Stimulated activated memory B cell treated with anti-CD40 and anti-IgM and Interleukin-4, amounts not matched to agents 10 μg/mL and 1 μg/mL and 100 μg/mL, for 72 hours (primary cell): ENCODE data around the gene GRB10.
"Not testable (repeated sequence)": the region's sequence is repeated elsewhere in the genome, so short reads cannot be mapped to it uniquely, and the experiment has no call there.

ENCODE experiments used
- ATAC-seq: fragments of 150-1000 bp; cut with Tn5 transposase; 2 replicates; pipeline ENCODE4 v1.10.0; 2021
- H3K27ac Mint-ChIP-seq: one replicate; pipeline ENCODE4 v1.8.0; 2022; ENCODE audit warnings: mild to moderate bottlenecking, mixed read lengths
- H3K27me3 Mint-ChIP-seq: one replicate; pipeline ENCODE4 v1.8.0; 2022; ENCODE audit warnings: mixed read lengths
- H3K36me3 Mint-ChIP-seq: one replicate; pipeline ENCODE4 v1.8.0; 2022; ENCODE audit warnings: mixed read lengths
- H3K4me1 Mint-ChIP-seq: one replicate; pipeline ENCODE4 v1.8.0; 2022; ENCODE audit warnings: mixed read lengths
- H3K4me3 Mint-ChIP-seq: one replicate; pipeline ENCODE4 v1.8.0; 2022; ENCODE audit warnings: mild to moderate bottlenecking, moderate library complexity, mixed read lengths
- H3K9me3 Mint-ChIP-seq: one replicate; pipeline ENCODE4 v1.8.0; 2022; ENCODE audit warnings: mixed read lengths

The GRB10 gene

GRCh38 chr7:50558294-50559053, 224.2 kb downstream of the GRB10 start:
- peaks cover 48% of the 10 kb centered on the region for H3K27me3 Mint-ChIP-seq
- no peak overlapping the region for H3K27ac Mint-ChIP-seq
- H3K4me1 Mint-ChIP-seq: no peaks in the 10 kb centered on the region
- ATAC-seq: no peak
- no peak overlapping the region for H3K4me3 Mint-ChIP-seq
- H3K36me3 Mint-ChIP-seq: no peaks in the 10 kb centered on the region
- H3K9me3 Mint-ChIP-seq: no peaks in the 10 kb centered on the region

GRCh38 chr7:50557099-50557498, 225.6 kb downstream of the GRB10 start:
- peaks cover 45% of the 10 kb centered on the region for H3K27me3 Mint-ChIP-seq

GRCh38 chr7:50556247-50556991, 226.3 kb downstream of the GRB10 start:
- no peak overlapping the region for H3K27ac Mint-ChIP-seq
- H3K36me3 Mint-ChIP-seq: no peaks in the 10 kb centered on the region
- H3K4me3 Mint-ChIP-seq: no peak overlapping the region
- H3K4me1 Mint-ChIP-seq: no peaks in the 10 kb centered on the region
- no peak for ATAC-seq
- H3K9me3 Mint-ChIP-seq: no peaks in the 10 kb centered on the region
- peaks cover 39% of the 10 kb centered on the region for H3K27me3 Mint-ChIP-seq

More at GRCh38 chr7:50557099-50557498, 225.6 kb downstream of the GRB10 start:
- Mint-ChIP-seq H3K36me3 (no peaks in the 10 kb centered on the region), H3K27ac (no peak overlapping the region), H3K9me3 (no peaks in the 10 kb centered on the region), H3K4me3 (no peak overlapping the region), H3K4me1 (no peaks in the 10 kb centered on the region)
- ATAC-seq: no peak

GRCh38 chr7:50555594-50556140, 227.0 kb downstream of the GRB10 start:
- ATAC-seq: no peak
- no peak overlapping the region for H3K27ac Mint-ChIP-seq
- H3K4me1 Mint-ChIP-seq: no peaks in the 10 kb centered on the region
- H3K9me3 Mint-ChIP-seq: no peaks in the 10 kb centered on the region
- H3K36me3 Mint-ChIP-seq: no peaks in the 10 kb centered on the region
- H3K27me3 Mint-ChIP-seq: peaks cover 39% of the 10 kb centered on the region
- no peak overlapping the region for H3K4me3 Mint-ChIP-seq

- peaks cover 39% of the 10 kb centered on the region for H3K27me3 Mint-ChIP-seq
- H3K36me3 Mint-ChIP-seq: no peaks in the 10 kb centered on the region
- no peak overlapping the region for H3K27ac Mint-ChIP-seq
- no peak for ATAC-seq
- H3K4me3 Mint-ChIP-seq: no peak overlapping the region
- H3K4me1 Mint-ChIP-seq: no peaks in the 10 kb centered on the region
- no peaks in the 10 kb centered on the region for H3K9me3 Mint-ChIP-seq
Measured at GRCh38 chr7:50554431-50555322, 228.0 kb downstream of the GRB10 start.

GRCh38 chr7:50553973-50554372, 228.7 kb downstream of the GRB10 start:
- H3K27me3 Mint-ChIP-seq: peaks cover 35% of the 10 kb centered on the region
- no peak overlapping the region for H3K27ac Mint-ChIP-seq
- H3K36me3 Mint-ChIP-seq: no peaks in the 10 kb centered on the region
- no peak for ATAC-seq
- H3K4me3 Mint-ChIP-seq: no peak overlapping the region
- H3K4me1 Mint-ChIP-seq: no peaks in the 10 kb centered on the region
- no peaks in the 10 kb centered on the region for H3K9me3 Mint-ChIP-seq

GRCh38 chr7:50552921-50553320, 229.8 kb downstream of the GRB10 start:
- no peaks in the 10 kb centered on the region for H3K36me3 Mint-ChIP-seq
- no peak overlapping the region for H3K4me3 Mint-ChIP-seq
- peaks cover 26% of the 10 kb centered on the region for H3K27me3 Mint-ChIP-seq

GRCh38 chr7:50552139-50552538, 230.6 kb downstream of the GRB10 start:
- Mint-ChIP-seq H3K9me3 (no peaks in the 10 kb centered on the region), H3K4me1 (no peaks in the 10 kb centered on the region), H3K27ac (no peak overlapping the region), H3K27me3 (peaks cover 25% of the 10 kb centered on the region), H3K36me3 (no peaks in the 10 kb centered on the region), H3K4me3 (no peak overlapping the region)
- no peak for ATAC-seq

More at GRCh38 chr7:50552921-50553320, 229.8 kb downstream of the GRB10 start:
- Mint-ChIP-seq H3K9me3 (no peaks in the 10 kb centered on the region), H3K27ac (no peak overlapping the region), H3K4me1 (no peaks in the 10 kb centered on the region)
- no peak for ATAC-seq

GRCh38 chr7:50545613-50546012, 237.1 kb downstream of the GRB10 start:
- H3K9me3 Mint-ChIP-seq, ATAC-seq, H3K27ac Mint-ChIP-seq, H3K4me1 Mint-ChIP-seq, H3K36me3 Mint-ChIP-seq, H3K4me3 Mint-ChIP-seq: not testable (repeated sequence)
- H3K27me3 Mint-ChIP-seq: peaks cover 24% of the 10 kb centered on the region

- Mint-ChIP-seq H3K27ac (no peak overlapping the region), H3K27me3 (peaks cover 31% of the 10 kb centered on the region), H3K4me1 (no peaks in the 10 kb centered on the region), H3K36me3 (no peaks in the 10 kb centered on the region), H3K4me3 (no peak overlapping the region), H3K9me3 (no peaks in the 10 kb centered on the region)
- no peak for ATAC-seq
Measured at GRCh38 chr7:50544992-50545391, 237.7 kb downstream of the GRB10 start.

- H3K36me3 Mint-ChIP-seq: no peaks in the 10 kb centered on the region
- H3K9me3 Mint-ChIP-seq: no peaks in the 10 kb centered on the region
- no peak for ATAC-seq
- H3K27ac Mint-ChIP-seq: no peak overlapping the region
- peaks cover 34% of the 10 kb centered on the region for H3K27me3 Mint-ChIP-seq
- no peak overlapping the region for H3K4me3 Mint-ChIP-seq
- H3K4me1 Mint-ChIP-seq: no peaks in the 10 kb centered on the region
Measured at GRCh38 chr7:50543776-50544442, 238.8 kb downstream of the GRB10 start.

GRCh38 chr7:50542132-50542531, 240.6 kb downstream of the GRB10 start:
- Mint-ChIP-seq H3K36me3 (no peaks in the 10 kb centered on the region), H3K27ac (no peak overlapping the region), H3K9me3 (no peaks in the 10 kb centered on the region), H3K4me3 (no peak overlapping the region), H3K4me1 (no peaks in the 10 kb centered on the region), H3K27me3 (peaks cover 34% of the 10 kb centered on the region)
- ATAC-seq: no peak

GRCh38 chr7:50540785-50541579, 241.7 kb downstream of the GRB10 start:
- H3K4me3 Mint-ChIP-seq: no peak overlapping the region
- no peaks in the 10 kb centered on the region for H3K9me3 Mint-ChIP-seq
- ATAC-seq: no peak
- no peaks in the 10 kb centered on the region for H3K36me3 Mint-ChIP-seq
- H3K27me3 Mint-ChIP-seq: peaks cover 34% of the 10 kb centered on the region
- no peaks in the 10 kb centered on the region for H3K4me1 Mint-ChIP-seq
- H3K27ac Mint-ChIP-seq: no peak overlapping the region
